SU-DHL-6 (cell line): ENCODE data around the gene ZNF830.
"Not testable (repeated sequence)": the region's sequence is repeated elsewhere in the genome, so short reads cannot be mapped to it uniquely, and the experiment has no call there.

Experiments used
- H2AFZ ChIP-seq: fragments of 200-600 bp; sonication (generic); 2 replicates; pipeline ENCODE4 v1.6.1; 2014; ENCODE audit warnings: low read depth, mild to moderate bottlenecking, moderate library complexity, mixed read lengths, antibody characterized with exemption, low read length; ENCODE audit not compliant: severe bottlenecking
- H3F3A ChIP-seq: fragments of 200-600 bp; shearing (Covaris generic); 2 replicates; pipeline ENCODE4 v1.6.0; 2016; ENCODE audit warnings: antibody characterized with exemption, mild to moderate bottlenecking; ENCODE audit not compliant: insufficient read depth
- H3K27ac ChIP-seq: fragments of 200-600 bp; sonication (generic); 2 replicates; pipeline ENCODE4 v1.5.1; 2016; ENCODE audit warnings: low read depth, mild to moderate bottlenecking, low read length, moderate library complexity, mixed read lengths
- H3K27me3 ChIP-seq: fragments of 200-600 bp; sonication (generic), shearing (Covaris generic); 2 replicates; pipeline ENCODE4 v1.6.0; 2014; ENCODE audit warnings: mild to moderate bottlenecking, low read length
- H3K36me3 ChIP-seq: fragments of 200-600 bp; sonication (generic); 2 replicates; pipeline ENCODE4 v1.6.1; 2014; ENCODE audit warnings: mild to moderate bottlenecking, low read length, mixed read lengths
- H3K4me2 ChIP-seq: fragments of 300-600, 200-600 bp; shearing (Covaris generic), sonication (generic); 2 replicates; pipeline ENCODE4 v1.6.0; 2014; ENCODE audit warnings: low read length, low read depth, mild to moderate bottlenecking; ENCODE audit not compliant: poor library complexity, severe bottlenecking
- H3K4me3 ChIP-seq: fragments of 200-600 bp; sonication (generic); 2 replicates; pipeline ENCODE4 v1.5.1; 2014; ENCODE audit warnings: antibody characterized with exemption, low read length, mild to moderate bottlenecking, mixed read lengths; ENCODE audit not compliant: insufficient read depth, poor library complexity, severe bottlenecking
- H3K79me2 ChIP-seq: fragments of 200-600 bp; sonication (generic); 2 replicates; pipeline ENCODE4 v1.6.1; 2014; ENCODE audit warnings: mild to moderate bottlenecking, low read length, moderate library complexity; ENCODE audit not compliant: insufficient read depth
- H3K9ac ChIP-seq: fragments of 200-600 bp; sonication (generic); 2 replicates; pipeline ENCODE4 v1.7.0; 2014; ENCODE audit warnings: mild to moderate bottlenecking, low read length
- H3K9me2 ChIP-seq: fragments of 200-600 bp; sonication (generic); replicated peaks from 2 replicates; pipeline ENCODE4 v1.6.1; 2014; ENCODE audit warnings: low read length; ENCODE audit not compliant: insufficient read depth
- H3K9me3 ChIP-seq: fragments of 200-600 bp; sonication (generic); 2 replicates; pipeline ENCODE4 v1.6.1; 2014; ENCODE audit warnings: low read length, mixed read lengths; ENCODE audit not compliant: insufficient read depth
- H4K20me1 ChIP-seq: fragments of 200-600 bp; sonication (generic); 2 replicates; pipeline ENCODE4 v1.6.1; 2014; ENCODE audit warnings: low read depth, mild to moderate bottlenecking, antibody characterized with exemption, low read length, moderate library complexity, mixed read lengths
- EZH2phosphoT487 ChIP-seq: fragments of 200-600 bp; sonication (generic), shearing (Covaris generic); conservative IDR thresholded peaks from 2 replicates; pipeline ENCODE4 v1.6.1; 2018; ENCODE audit warnings: mild to moderate bottlenecking, antibody characterized with exemption, low read length, moderate library complexity, mixed read lengths
- TF ChIP-seq, protein P1 (sequence below): fragments of 200-600 bp; sonication (generic); IDR thresholded peaks from one replicate; pipeline ENCODE4 v1.5.1; 2017; ENCODE audit warnings: antibody characterized with exemption, mild to moderate bottlenecking, low read length, moderate library complexity; ENCODE audit not compliant: insufficient read depth, poor library complexity, severe bottlenecking

The ZNF830 gene

GRCh38 chr17:34997355-34997862 is 36.1 kb downstream of the ZNF830 start:
- H3K27ac ChIP-seq: no peak overlapping the region
- TF ChIP-seq, protein P1, sequence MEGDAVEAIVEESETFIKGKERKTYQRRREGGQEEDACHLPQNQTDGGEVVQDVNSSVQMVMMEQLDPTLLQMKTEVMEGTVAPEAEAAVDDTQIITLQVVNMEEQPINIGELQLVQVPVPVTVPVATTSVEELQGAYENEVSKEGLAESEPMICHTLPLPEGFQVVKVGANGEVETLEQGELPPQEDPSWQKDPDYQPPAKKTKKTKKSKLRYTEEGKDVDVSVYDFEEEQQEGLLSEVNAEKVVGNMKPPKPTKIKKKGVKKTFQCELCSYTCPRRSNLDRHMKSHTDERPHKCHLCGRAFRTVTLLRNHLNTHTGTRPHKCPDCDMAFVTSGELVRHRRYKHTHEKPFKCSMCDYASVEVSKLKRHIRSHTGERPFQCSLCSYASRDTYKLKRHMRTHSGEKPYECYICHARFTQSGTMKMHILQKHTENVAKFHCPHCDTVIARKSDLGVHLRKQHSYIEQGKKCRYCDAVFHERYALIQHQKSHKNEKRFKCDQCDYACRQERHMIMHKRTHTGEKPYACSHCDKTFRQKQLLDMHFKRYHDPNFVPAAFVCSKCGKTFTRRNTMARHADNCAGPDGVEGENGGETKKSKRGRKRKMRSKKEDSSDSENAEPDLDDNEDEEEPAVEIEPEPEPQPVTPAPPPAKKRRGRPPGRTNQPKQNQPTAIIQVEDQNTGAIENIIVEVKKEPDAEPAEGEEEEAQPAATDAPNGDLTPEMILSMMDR: no peak
- no peak for TF ChIP-seq EZH2phosphoT487
- H3K9me2 ChIP-seq: no peaks in the 10 kb centered on the region
- H3K4me2 ChIP-seq: no peak overlapping the region
- no peak overlapping the region for H3K4me3 ChIP-seq
- no peak overlapping the region for H3K9ac ChIP-seq
- no peaks in the 10 kb centered on the region for H3K9me3 ChIP-seq
- no peaks in the 10 kb centered on the region for H4K20me1 ChIP-seq
- no peaks in the 10 kb centered on the region for H3K79me2 ChIP-seq
- no peaks in the 10 kb centered on the region for H3K27me3 ChIP-seq
- H2AFZ ChIP-seq: no peak overlapping the region
- H3K36me3 ChIP-seq: no peaks in the 10 kb centered on the region
- no peaks in the 10 kb centered on the region for H3F3A ChIP-seq

DNA sequence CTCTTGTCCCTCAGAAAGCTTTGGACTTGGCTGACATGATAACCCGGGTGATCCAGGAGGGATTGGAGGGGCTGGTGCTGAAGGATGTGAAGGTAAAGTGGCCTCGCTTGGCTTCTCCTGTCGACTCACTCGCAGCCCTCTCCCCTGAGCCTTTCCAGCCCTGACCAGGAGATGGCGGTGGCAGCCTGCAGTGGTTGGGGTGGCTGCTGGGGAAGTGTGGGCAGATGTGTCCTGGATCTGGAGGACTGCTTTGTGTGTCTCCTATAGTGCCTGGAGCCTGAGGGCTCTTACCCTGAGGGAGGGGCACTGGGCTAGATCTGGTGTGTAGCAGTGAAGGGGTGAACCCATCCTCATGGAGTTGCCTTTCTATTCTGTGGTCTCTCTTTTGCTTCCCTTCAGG is 36.9 kb downstream of the ZNF830 start:
- no peak overlapping the region for H3K9ac ChIP-seq
- no peak overlapping the region for H3K4me2 ChIP-seq
- H3K36me3 ChIP-seq: no peaks in the 10 kb centered on the region
- H3K27ac ChIP-seq: no peak overlapping the region
- TF ChIP-seq, protein P1: peak; percentile 28
- TF ChIP-seq EZH2phosphoT487: no peak
- no peak overlapping the region for H2AFZ ChIP-seq
- H3K4me3 ChIP-seq: no peak overlapping the region
- no peaks in the 10 kb centered on the region for H3K79me2 ChIP-seq
- no peaks in the 10 kb centered on the region for H3K27me3 ChIP-seq
- H3K9me3 ChIP-seq: no peaks in the 10 kb centered on the region
- no peaks in the 10 kb centered on the region for H3F3A ChIP-seq
- no peaks in the 10 kb centered on the region for H4K20me1 ChIP-seq
- no peaks in the 10 kb centered on the region for H3K9me2 ChIP-seq

GRCh38 chr17:34999456-34999855 is 38.1 kb downstream of the ZNF830 start:
- Histone ChIP-seq H3K36me3 (no peaks in the 10 kb centered on the region), H3K27ac (no peak overlapping the region)

GRCh38 chr17:35000965-35001364 is 39.6 kb downstream of the ZNF830 start:
- not testable (repeated sequence) for H2AFZ ChIP-seq, H3K4me2 ChIP-seq, H3K9ac ChIP-seq, H3K27ac ChIP-seq, H3K4me3 ChIP-seq, H3K36me3 ChIP-seq, H3K9me2 ChIP-seq, H3K79me2 ChIP-seq, H3K27me3 ChIP-seq, H3F3A ChIP-seq, H4K20me1 ChIP-seq, H3K9me3 ChIP-seq

More at GRCh38 chr17:34999456-34999855, 38.1 kb downstream of the ZNF830 start:
- Histone ChIP-seq H3F3A (no peaks in the 10 kb centered on the region), H3K4me3 (no peak overlapping the region), H4K20me1 (no peaks in the 10 kb centered on the region), H3K9me2 (no peaks in the 10 kb centered on the region), H2AFZ (no peak overlapping the region), H3K4me2 (no peak overlapping the region), H3K9ac (no peak overlapping the region), H3K9me3 (no peaks in the 10 kb centered on the region), H3K27me3 (no peaks in the 10 kb centered on the region), H3K79me2 (no peaks in the 10 kb centered on the region)
- TF ChIP-seq EZH2phosphoT487: no peak
- TF ChIP-seq, protein P1: no peak
